Measurements from ENCODE around the gene CEP20. TPM values are rescaled to one million over a fixed set of nuclear protein-coding genes. Genes with fewer than 3 reads are reported as not detected.
A peak's percentile ranks its signal among the peaks of the same experiment; 100 is the strongest.

Gene CEP20
- total RNA-seq, 6 donors from 2014 or later: 7.7 to 45.2 (median 28.5) TPM

DNA sequence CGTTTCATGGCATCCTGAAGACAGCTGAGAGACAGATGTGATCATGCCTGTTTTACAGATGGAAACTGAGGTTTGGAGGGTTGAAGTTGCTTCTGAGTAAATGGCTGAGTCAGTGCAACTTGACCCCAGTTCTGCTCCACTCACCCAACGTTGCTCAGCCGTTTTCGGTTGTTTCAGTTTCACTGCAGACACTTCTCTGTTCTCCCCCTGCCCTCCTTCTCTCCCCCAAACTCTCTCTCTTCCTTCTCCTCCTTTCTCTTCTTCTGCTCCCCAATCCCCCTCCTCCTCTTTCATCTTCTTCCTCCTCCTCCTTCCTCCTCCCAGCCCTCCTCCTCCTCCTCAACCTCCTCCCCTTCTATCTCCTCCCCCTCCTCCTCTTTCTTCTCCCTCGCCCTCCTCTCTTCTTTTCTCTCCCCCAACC, 9.4 kb upstream of the CEP20 start:
- TF ChIP-seq EP300 (IDR thresholded peaks at IDR 0.05): no peak
- no peak for TF ChIP-seq POLR2A (IDR thresholded peaks at IDR 0.05)
- TF ChIP-seq, protein P1, sequence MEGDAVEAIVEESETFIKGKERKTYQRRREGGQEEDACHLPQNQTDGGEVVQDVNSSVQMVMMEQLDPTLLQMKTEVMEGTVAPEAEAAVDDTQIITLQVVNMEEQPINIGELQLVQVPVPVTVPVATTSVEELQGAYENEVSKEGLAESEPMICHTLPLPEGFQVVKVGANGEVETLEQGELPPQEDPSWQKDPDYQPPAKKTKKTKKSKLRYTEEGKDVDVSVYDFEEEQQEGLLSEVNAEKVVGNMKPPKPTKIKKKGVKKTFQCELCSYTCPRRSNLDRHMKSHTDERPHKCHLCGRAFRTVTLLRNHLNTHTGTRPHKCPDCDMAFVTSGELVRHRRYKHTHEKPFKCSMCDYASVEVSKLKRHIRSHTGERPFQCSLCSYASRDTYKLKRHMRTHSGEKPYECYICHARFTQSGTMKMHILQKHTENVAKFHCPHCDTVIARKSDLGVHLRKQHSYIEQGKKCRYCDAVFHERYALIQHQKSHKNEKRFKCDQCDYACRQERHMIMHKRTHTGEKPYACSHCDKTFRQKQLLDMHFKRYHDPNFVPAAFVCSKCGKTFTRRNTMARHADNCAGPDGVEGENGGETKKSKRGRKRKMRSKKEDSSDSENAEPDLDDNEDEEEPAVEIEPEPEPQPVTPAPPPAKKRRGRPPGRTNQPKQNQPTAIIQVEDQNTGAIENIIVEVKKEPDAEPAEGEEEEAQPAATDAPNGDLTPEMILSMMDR (IDR thresholded peaks at IDR 0.05): no peak
- no peak for TF ChIP-seq POLR2AphosphoS5 (IDR thresholded peaks at IDR 0.05)
- no peaks in the 10 kb centered on the region for H3K27me3 ChIP-seq
- peak overlapping the region in 1 of 4 donors; percentile 4 for H3K27ac ChIP-seq
- DNase-seq (peak in 1 of 2 donors; percentile 30), ATAC-seq (ENCODE audit: low FRiP score in 2 of 2) (no peak)
- H3K4me1 ChIP-seq: peaks cover 0 to 11% (median 0%) of the 10 kb centered on the region in 4 donors
- no peaks in the 10 kb centered on the region for H3K9me3 ChIP-seq
- 43 to 44% methylated on average over 5 of the region's 5 CpGs for WGBS, 2 donors
- H3K36me3 ChIP-seq: no peaks in the 10 kb centered on the region
- no peak overlapping the region for H3K4me3 ChIP-seq

DNA sequence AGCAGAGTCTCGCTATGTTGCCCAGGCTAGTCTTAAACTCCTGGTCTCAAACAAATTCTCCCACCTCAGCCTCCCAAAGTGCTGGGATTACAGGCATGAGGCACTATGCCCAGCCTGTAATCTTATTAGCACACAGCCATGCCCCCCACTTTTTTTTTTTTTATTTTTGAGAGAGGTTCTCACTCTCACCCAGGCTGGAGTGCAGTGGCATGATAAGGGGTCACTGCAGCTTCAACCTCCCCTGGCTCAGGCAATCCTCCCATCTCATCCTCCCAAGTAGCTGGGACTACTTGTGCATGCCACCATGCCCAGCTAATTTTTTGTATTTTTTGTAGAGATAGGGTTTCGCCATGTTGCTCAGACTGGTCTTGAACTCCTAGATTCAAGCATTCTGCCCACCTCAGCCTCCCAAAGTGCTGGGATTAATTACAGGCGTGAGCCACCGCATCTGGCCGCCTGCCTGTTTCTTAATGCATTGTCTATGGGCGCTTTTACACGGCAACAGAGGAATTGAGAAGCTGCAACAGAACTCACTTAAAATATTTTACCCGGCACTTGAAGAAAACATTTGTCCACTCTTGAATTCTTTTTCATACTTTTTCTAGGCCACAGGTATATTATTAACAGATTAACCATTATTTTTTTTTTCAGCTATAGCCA, 8.8 kb upstream of the CEP20 start:
- Histone ChIP-seq H3K27ac (peak overlapping the region in 1 of 4 donors; percentile 4), H3K36me3 (no peaks in the 10 kb centered on the region), H3K4me3 (no peak overlapping the region), H3K4me1 (peaks cover 0 to 11% (median 0%) of the 10 kb centered on the region in 4 donors), H3K27me3 (no peaks in the 10 kb centered on the region), H3K9me3 (no peaks in the 10 kb centered on the region)
- ATAC-seq (ENCODE audit: low FRiP score in 2 of 2): no peak
- TF ChIP-seq, protein P1 (IDR thresholded peaks at IDR 0.05): no peak
- no peak for TF ChIP-seq POLR2AphosphoS5 (IDR thresholded peaks at IDR 0.05)
- TF ChIP-seq POLR2A (IDR thresholded peaks at IDR 0.05): no peak
- WGBS, 2 donors: 70 to 77% methylated on average over 8 of the region's 8 CpGs
- no peak for DNase-seq

DNA sequence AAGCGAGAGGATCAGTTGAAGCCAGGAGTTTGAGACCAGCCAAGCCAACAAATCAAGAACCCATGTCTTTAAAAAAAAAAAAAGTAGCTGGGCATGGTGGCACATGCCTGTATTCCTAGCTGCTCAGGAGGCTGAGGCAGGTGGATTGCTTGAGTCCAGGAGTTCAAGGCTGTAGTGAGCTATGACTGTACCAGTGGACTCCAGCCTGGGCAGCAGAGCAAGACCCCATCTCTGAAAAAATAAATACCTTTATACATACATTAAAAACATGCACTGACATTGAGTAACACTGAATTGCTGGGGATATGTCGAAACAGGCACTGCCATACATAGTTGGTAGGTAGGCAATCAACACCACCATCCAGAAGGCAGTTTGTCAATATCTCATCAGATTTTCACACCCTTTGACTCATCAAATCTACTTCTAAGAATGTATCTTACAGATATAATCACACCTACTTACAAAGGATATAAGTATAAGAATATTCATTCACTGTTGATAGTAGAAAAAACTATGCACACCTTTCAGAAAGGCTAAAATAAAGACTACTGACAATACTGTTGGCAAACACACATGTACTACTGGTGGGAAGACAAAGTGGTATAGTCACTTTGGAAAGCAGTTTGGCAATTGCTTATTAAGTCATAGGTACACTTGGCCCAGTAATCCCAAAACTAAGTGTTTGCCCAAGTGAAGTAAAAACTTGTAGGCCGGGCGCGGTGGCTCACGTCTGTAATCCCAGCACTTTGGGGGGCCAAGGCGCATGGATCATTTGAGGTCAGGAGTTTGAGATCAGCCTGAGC, 6.4 kb upstream of the CEP20 start:
- H3K36me3 ChIP-seq: no peaks in the 10 kb centered on the region
- no peak for ATAC-seq (ENCODE audit: low FRiP score in 2 of 2)
- TF ChIP-seq POLR2AphosphoS5 (IDR thresholded peaks at IDR 0.05): no peak
- no peak for TF ChIP-seq POLR2A (IDR thresholded peaks at IDR 0.05)
- TF ChIP-seq, protein P1 (IDR thresholded peaks at IDR 0.05): no peak
- TF ChIP-seq EP300 (IDR thresholded peaks at IDR 0.05): no peak
- no peaks in the 10 kb centered on the region for H3K9me3 ChIP-seq
- no peak overlapping the region for H3K4me3 ChIP-seq
- H3K27ac ChIP-seq: no peak overlapping the region
- no peak for DNase-seq
- H3K4me1 ChIP-seq: peaks cover 0 to 8% (median 0%) of the 10 kb centered on the region in 4 donors
- 82 to 88% methylated on average over 6 to 7 of the region's 7 CpGs for WGBS, 2 donors
- H3K27me3 ChIP-seq: no peaks in the 10 kb centered on the region

DNA sequence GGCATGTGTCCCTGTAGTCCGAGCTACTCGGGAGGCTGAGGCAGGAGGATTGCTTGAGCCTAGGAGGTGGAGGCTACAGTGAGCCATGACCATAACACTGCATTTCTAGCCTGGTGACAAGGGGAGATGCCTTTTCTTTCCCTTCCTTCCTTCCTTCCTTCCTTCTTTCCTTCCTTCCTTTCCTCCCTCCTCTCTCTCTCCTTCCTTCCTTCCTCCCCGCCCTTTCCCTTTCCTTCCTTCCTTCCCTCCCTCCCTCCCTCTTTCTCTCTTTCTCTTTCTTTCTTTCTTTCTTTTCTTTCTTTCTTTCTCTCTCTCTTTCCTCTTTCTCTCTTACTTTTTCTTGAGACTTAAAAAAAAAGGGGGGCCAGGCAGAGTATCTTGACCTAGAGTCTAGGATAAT, 3.1 kb upstream of the CEP20 start:
- TF ChIP-seq, protein P1 (IDR thresholded peaks at IDR 0.05): no peak
- TF ChIP-seq EP300 (IDR thresholded peaks at IDR 0.05) (no peak), POLR2AphosphoS5 (IDR thresholded peaks at IDR 0.05) (no peak), POLR2A (IDR thresholded peaks at IDR 0.05) (no peak)
- Histone ChIP-seq H3K36me3 (no peaks in the 10 kb centered on the region), H3K27me3 (no peaks in the 10 kb centered on the region), H3K27ac (no peak overlapping the region), H3K9me3 (no peaks in the 10 kb centered on the region), H3K4me3 (no peak overlapping the region), H3K4me1 (peaks cover 9 to 20% (median 15%) of the 10 kb centered on the region in 4 donors)
- 71 to 100% methylated on average over 3 of the region's 3 CpGs for WGBS, 2 donors
- no peak for DNase-seq
- ATAC-seq (ENCODE audit: low FRiP score in 2 of 2): no peak
